SK-N-SH (cell line): ENCODE measurements around the gene PRKAG1. TPM values are rescaled to one million over a fixed set of nuclear protein-coding genes. Genes with fewer than 3 reads are reported as not detected.

ENCODE experiments used
- CTCF ChIA-PET: fragments of 300-600, 350-600 bp; formaldehyde crosslinking; extraction: SDS; loops from one replicate; lab custom pipeline; 2021; lab: Yijun Ruan, JAX
- POLR2A ChIA-PET: fragments of 350-600 bp; sonication (Branson Sonifier 250); formaldehyde crosslinking; extraction: SDS; loops from one replicate; lab custom pipeline; 2020; ENCODE audit warnings: antibody characterized with exemption, inconsistent platforms; lab: Yijun Ruan, JAX
- DNase-seq: peaks from one replicate; pipeline ENCODE4 v3.0.0; 2012
- H2AFZ ChIP-seq: fragments of 200-600 bp; sonication (generic); 2 replicates; pipeline ENCODE4 v1.8.1; 2016; ENCODE audit warnings: antibody characterized with exemption, mild to moderate bottlenecking, low read depth
- H3F3A ChIP-seq: fragments of 200-600 bp; sonication (generic); replicated peaks from 2 replicates; pipeline ENCODE3; 2016; ENCODE audit warnings: antibody characterized with exemption, mild to moderate bottlenecking; ENCODE audit not compliant: insufficient read depth
- H3K27ac ChIP-seq, 2 experiments: fragments of 200-500 bp in 1 of 2; fragments of 200-600 bp in 1 of 2; sonication (Bioruptor generic) in 1 of 2; sonication (generic), shearing (Covaris generic) in 1 of 2; 2 replicates each; pipeline versions ENCODE4 v1.5.1 to v1.6.1; 2014 to 2016; ENCODE audit warnings: low read depth in 2 of 2, inconsistent platforms in 1 of 2, low read length in 1 of 2, mild to moderate bottlenecking in 1 of 2, mixed read lengths in 1 of 2
- H3K27me3 ChIP-seq: fragments of 200-600 bp; sonication (generic), shearing (Covaris generic); 2 replicates; pipeline ENCODE4 v1.6.1; 2016; ENCODE audit warnings: mixed run types; ENCODE audit not compliant: insufficient read depth
- H3K36me3 ChIP-seq, 2 experiments: fragments of 200-500 bp in 1 of 2; fragments of 200-600 bp in 1 of 2; sonication (Bioruptor generic) in 1 of 2; sonication (generic) in 1 of 2; replicated peaks in 1 of 2; 2 replicates each; pipeline versions ENCODE3 to v1.5.1; 2014 to 2016; ENCODE audit warnings: low read length in 1 of 2, mild to moderate bottlenecking in 1 of 2; ENCODE audit not compliant: insufficient read depth in 2 of 2, control insufficient read depth in 1 of 2
- H3K4me1 ChIP-seq, 2 experiments: fragments of 200-500 bp in 1 of 2; fragments of 200-600 bp in 1 of 2; sonication (Bioruptor generic) in 1 of 2; sonication (generic), shearing (Covaris generic) in 1 of 2; 2 replicates each; pipeline versions ENCODE4 v1.5.1 to v1.6.1; 2014 to 2016; ENCODE audit warnings: low read depth in 1 of 2, low read length in 1 of 2, mixed run types in 1 of 2; ENCODE audit not compliant: insufficient read depth in 2 of 2, control insufficient read depth in 1 of 2
- H3K4me2 ChIP-seq: fragments of 200-600 bp; sonication (generic), shearing (Covaris generic); 2 replicates; pipeline ENCODE4 v1.6.1; 2017; ENCODE audit warnings: mixed run types
- H3K4me3 ChIP-seq, 2 experiments: fragments of 200-500 bp in 1 of 2; fragments of 200-600 bp in 1 of 2; sonication (Bioruptor generic) in 1 of 2; sonication (generic), shearing (Covaris generic) in 1 of 2; 2 replicates each; pipeline versions ENCODE4 v1.5.1 to v1.8.1; 2014 to 2016; ENCODE audit warnings: low read depth in 2 of 2, inconsistent platforms in 1 of 2, low read length in 1 of 2, mild to moderate bottlenecking in 1 of 2, mixed read lengths in 1 of 2, moderate library complexity in 1 of 2
- H3K79me2 ChIP-seq: fragments of 200-600 bp; sonication (generic); 2 replicates; pipeline ENCODE4 v1.8.1; 2017; ENCODE audit warnings: mild to moderate bottlenecking; ENCODE audit not compliant: insufficient read depth
- H3K9ac ChIP-seq: fragments of 200-600 bp; sonication (generic); 2 replicates; pipeline ENCODE4 v1.6.1; 2017; ENCODE audit warnings: mixed run types
- H3K9me2 ChIP-seq: fragments of 200-600 bp; sonication (generic); 2 replicates; pipeline ENCODE4 v1.6.1; 2017; ENCODE audit warnings: mixed run types
- H3K9me3 ChIP-seq: fragments of 200-600 bp; sonication (generic); 2 replicates; pipeline ENCODE4 v1.6.1; 2017; ENCODE audit warnings: mixed run types, mild to moderate bottlenecking, moderate library complexity
- H4K20me1 ChIP-seq: fragments of 200-600 bp; sonication (generic); 2 replicates; pipeline ENCODE4 v1.6.1; 2017; ENCODE audit warnings: mild to moderate bottlenecking, mixed run types; ENCODE audit not compliant: insufficient read depth
- ELF1 ChIP-seq: IDR thresholded peaks from 2 replicates; pipeline ENCODE4 v1.4.0; 2012
- FOSL2 ChIP-seq: IDR thresholded peaks from 2 replicates; pipeline ENCODE4 v1.4.0; 2012; ENCODE audit warnings: low read depth, mild to moderate bottlenecking, moderate library complexity, borderline replicate concordance
- JUND ChIP-seq: IDR thresholded peaks from 2 replicates; pipeline ENCODE4 v1.4.0; 2012
- MXI1 ChIP-seq: IDR thresholded peaks from 2 replicates; pipeline ENCODE4 v1.6.1; 2012; ENCODE audit warnings: mild to moderate bottlenecking, low read depth, low read length, improper control_type of control experiment
- TCF12 ChIP-seq: IDR thresholded peaks from 2 replicates; pipeline ENCODE4 v1.4.0; 2012
- YY1 ChIP-seq: IDR thresholded peaks from 2 replicates; pipeline ENCODE4 v1.4.0; 2012; ENCODE audit warnings: low read depth, mild to moderate bottlenecking
- WGBS: methylation state at CpG from one replicate; pipeline ENCODE4 v1.1.6; 2017; ENCODE audit warnings: low lambda C conversion rate; 5-methylcytosine and 5-hydroxymethylcytosine counted together
- polyA plus RNA-seq, 3 experiments: library from polyadenylated mRNA; depleted of rRNA; stranded (reverse); fragments of >200 nt; gene quantifications; 2 replicates each; pipeline ENCODE4 v1.2.3, GENCODE V29; 2012
- TF ChIP-seq, protein P1 (sequence below): fragments of 200-600 bp; sonication (generic); IDR thresholded peaks from 2 replicates; pipeline ENCODE4 v1.6.1; 2017; ENCODE audit warnings: antibody characterized with exemption, mild to moderate bottlenecking, moderate library complexity
- TF ChIP-seq, protein P2 (sequence below): IDR thresholded peaks from 2 replicates; pipeline ENCODE4 v1.6.1; 2012; ENCODE audit warnings: mild to moderate bottlenecking, low read depth, low read length, moderate library complexity

Gene PRKAG1
- polyA plus RNA-seq, 1 of the 3 experiments (the other 2 are of a cell fraction): 75.1 TPM

DNA sequence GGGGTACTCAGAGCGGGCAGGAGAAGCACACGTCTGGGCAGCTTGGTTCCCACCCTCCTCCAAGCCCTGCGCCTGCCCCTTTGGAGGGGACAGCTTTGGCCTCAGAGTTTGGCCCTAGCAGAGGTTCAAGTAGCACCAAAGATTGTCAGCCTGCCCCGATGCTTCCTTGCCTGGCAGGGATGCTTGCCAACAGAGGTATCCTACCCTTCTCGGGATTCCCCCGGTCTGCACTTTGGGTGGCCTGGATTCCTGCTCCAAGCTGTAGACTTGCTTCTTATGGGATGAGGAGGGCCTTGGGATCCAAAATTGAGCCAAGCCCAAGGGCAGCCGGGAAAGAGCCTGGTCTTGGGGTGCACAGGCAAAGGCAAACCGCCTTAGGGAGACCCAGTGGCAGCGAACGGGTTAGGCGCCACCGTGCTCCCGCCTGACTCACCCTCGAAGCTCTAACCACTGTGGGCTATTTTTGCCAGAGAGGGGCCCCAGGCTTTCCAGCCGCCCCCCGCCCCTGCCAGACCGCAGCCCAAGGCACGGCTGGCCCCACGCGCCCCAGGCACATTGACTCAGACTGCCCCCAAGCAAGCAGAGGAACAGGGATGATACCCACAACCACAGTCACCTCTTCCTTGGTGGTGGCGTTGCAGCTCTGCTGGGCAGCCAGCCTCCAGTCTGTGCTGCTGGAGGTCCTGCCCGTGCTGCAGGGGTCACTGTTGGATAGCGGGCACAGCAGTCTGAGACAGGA, 46.2 kb downstream of the PRKAG1 start:
- Histone ChIP-seq H3K9ac (no peak overlapping the region), H3K9me3 (no peaks in the 10 kb centered on the region), H3F3A (peaks cover 10% of the 10 kb centered on the region), H3K36me3 (no peaks in the 10 kb centered on the region), H2AFZ (no peak overlapping the region), H3K4me1 (peaks cover 0 to 13% of the 10 kb centered on the region in 2 experiments; a peak in 1 of 4 replicates), H4K20me1 (no peaks in the 10 kb centered on the region), H3K27me3 (peaks cover 44% of the 10 kb centered on the region; the same call in 1 of the 2 replicates), H3K79me2 (no peaks in the 10 kb centered on the region), H3K4me2 (peak overlapping the region; percentile 78), H3K4me3 (no peak overlapping the region; a peak in 1 of 4 replicates), H3K27ac (no peak overlapping the region), H3K9me2 (no peaks in the 10 kb centered on the region)
- no peak for TF ChIP-seq TCF12
- TF ChIP-seq, protein P1, sequence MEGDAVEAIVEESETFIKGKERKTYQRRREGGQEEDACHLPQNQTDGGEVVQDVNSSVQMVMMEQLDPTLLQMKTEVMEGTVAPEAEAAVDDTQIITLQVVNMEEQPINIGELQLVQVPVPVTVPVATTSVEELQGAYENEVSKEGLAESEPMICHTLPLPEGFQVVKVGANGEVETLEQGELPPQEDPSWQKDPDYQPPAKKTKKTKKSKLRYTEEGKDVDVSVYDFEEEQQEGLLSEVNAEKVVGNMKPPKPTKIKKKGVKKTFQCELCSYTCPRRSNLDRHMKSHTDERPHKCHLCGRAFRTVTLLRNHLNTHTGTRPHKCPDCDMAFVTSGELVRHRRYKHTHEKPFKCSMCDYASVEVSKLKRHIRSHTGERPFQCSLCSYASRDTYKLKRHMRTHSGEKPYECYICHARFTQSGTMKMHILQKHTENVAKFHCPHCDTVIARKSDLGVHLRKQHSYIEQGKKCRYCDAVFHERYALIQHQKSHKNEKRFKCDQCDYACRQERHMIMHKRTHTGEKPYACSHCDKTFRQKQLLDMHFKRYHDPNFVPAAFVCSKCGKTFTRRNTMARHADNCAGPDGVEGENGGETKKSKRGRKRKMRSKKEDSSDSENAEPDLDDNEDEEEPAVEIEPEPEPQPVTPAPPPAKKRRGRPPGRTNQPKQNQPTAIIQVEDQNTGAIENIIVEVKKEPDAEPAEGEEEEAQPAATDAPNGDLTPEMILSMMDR: peak; percentile 30
- peak; percentile 38 for DNase-seq
- ChIA-PET CTCF (interaction anchor here (1.0 to 32.2 kb wide), 5 partner anchors 14 to 81 kb away, joined by 3 to 935 read pairs (median 9); partner anchors contain the start of genes ARF3, DDN and WNT1), POLR2A (no interaction called here)
- WGBS: 20% methylated on average over 11 of the region's 23 CpGs

DNA sequence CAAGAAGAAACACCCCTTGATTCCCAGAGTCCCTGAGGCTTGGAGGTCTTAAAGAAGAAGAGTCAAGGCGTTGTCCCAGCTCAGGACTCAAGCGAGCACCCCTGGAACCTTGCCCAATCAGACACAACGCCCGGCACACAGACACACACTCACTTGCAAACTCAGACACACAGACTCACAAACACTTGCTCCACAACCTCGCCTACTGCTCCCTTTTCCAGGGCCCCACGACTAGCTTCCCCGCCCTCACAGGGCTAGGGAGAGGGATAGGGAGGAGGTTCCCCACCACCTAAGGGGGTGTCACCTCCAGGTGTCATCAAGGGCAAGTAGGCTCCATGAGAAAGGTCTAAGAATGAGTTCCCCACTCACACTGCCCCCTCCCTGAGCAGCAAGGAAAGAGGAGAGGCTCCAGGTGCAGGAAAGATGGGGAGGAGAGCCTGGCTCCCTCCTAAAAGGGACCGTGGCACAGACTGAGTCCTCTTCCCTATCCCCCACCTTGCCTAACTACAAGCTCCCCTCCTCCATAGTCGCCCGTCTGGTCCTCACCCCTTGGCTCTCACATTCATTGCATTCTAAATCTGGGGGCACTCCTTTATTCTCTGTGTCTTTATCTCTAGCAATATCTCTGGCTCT, 47.8 kb downstream of the PRKAG1 start:
- peaks cover 38% of the 10 kb centered on the region; the same call in 1 of the 2 replicates for H3K27me3 ChIP-seq
- POLR2A ChIA-PET: no interaction called here
- 52% methylated on average over 10 of the region's 10 CpGs for WGBS

More for the DNA sequence above, 47.8 kb downstream of the PRKAG1 start:
- Histone ChIP-seq H2AFZ (no peak overlapping the region), H3K4me2 (peak overlapping the region; percentile 78), H3K9ac (no peak overlapping the region), H3K36me3 (no peaks in the 10 kb centered on the region), H3F3A (peaks cover 10% of the 10 kb centered on the region), H3K27ac (no peak overlapping the region), H3K79me2 (no peaks in the 10 kb centered on the region), H3K9me3 (no peaks in the 10 kb centered on the region), H3K4me1 (peaks cover 0 to 13% of the 10 kb centered on the region in 2 experiments; a peak in 1 of 4 replicates), H4K20me1 (no peaks in the 10 kb centered on the region), H3K4me3 (peak overlapping the region in 1 of 2 experiments; percentile 44; a peak in 2 of 4 replicates), H3K9me2 (no peaks in the 10 kb centered on the region)
- no peak for TF ChIP-seq FOSL2
- no peak for TF ChIP-seq ELF1
- no peak for TF ChIP-seq JUND
- TF ChIP-seq, protein P2, sequence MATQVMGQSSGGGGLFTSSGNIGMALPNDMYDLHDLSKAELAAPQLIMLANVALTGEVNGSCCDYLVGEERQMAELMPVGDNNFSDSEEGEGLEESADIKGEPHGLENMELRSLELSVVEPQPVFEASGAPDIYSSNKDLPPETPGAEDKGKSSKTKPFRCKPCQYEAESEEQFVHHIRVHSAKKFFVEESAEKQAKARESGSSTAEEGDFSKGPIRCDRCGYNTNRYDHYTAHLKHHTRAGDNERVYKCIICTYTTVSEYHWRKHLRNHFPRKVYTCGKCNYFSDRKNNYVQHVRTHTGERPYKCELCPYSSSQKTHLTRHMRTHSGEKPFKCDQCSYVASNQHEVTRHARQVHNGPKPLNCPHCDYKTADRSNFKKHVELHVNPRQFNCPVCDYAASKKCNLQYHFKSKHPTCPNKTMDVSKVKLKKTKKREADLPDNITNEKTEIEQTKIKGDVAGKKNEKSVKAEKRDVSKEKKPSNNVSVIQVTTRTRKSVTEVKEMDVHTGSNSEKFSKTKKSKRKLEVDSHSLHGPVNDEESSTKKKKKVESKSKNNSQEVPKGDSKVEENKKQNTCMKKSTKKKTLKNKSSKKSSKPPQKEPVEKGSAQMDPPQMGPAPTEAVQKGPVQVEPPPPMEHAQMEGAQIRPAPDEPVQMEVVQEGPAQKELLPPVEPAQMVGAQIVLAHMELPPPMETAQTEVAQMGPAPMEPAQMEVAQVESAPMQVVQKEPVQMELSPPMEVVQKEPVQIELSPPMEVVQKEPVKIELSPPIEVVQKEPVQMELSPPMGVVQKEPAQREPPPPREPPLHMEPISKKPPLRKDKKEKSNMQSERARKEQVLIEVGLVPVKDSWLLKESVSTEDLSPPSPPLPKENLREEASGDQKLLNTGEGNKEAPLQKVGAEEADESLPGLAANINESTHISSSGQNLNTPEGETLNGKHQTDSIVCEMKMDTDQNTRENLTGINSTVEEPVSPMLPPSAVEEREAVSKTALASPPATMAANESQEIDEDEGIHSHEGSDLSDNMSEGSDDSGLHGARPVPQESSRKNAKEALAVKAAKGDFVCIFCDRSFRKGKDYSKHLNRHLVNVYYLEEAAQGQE: no peak
- no peak for TF ChIP-seq YY1
- no peak for TF ChIP-seq MXI1
- peak; percentile 39 for DNase-seq
- CTCF ChIA-PET: interaction anchor here (1.0 to 32.2 kb wide), 4 partner anchors 13 to 117 kb away, joined by 3 to 935 read pairs (median 14); partner anchors contain the start of genes ARF3, DDN and WNT1
